Middle frontal gyrus (tissue), 1 donor: ENCODE results near the gene OR10T2.
"Not testable (repeated sequence)": the region's sequence is repeated elsewhere in the genome, so short reads cannot be mapped to it uniquely, and the experiment has no call there.

Experiments used
- DNase-seq: peaks from one replicate; pipeline ENCODE4 v3.0.0-alpha.2; 2015; ENCODE audit warnings: low spot score; ENCODE audit errors: extremely low spot score

Gene OR10T2

GRCh38 chr1:158398818-158399514 lies at the start of gene OR10T2:
Gene OR10T2, minus strand, starts transcription at chr1:158399466. Its CDS starts 0 bp downstream, at chr1:158399466.
- no peak for DNase-seq

- DNase-seq, result no peak
Observed at GRCh38 chr1:158445376-158445775, 46.1 kb upstream of the OR10T2 start.

GRCh38 chr1:158434741-158435140 lies 35.5 kb upstream of the OR10T2 start:
- DNase-seq, result no peak

- not testable (repeated sequence) for DNase-seq
Observed at GRCh38 chr1:158430163-158430562, 30.9 kb upstream of the OR10T2 start.

- DNase-seq, result no peak
Observed at GRCh38 chr1:158426137-158426536, 26.9 kb upstream of the OR10T2 start, which contains the start of gene OR10K2. Gene OR10K2, minus strand, starts transcription at chr1:158426237. Its CDS starts 5,371 bp downstream, at chr1:158420866.

GRCh38 chr1:158425027-158425426 lies 25.8 kb upstream of the OR10T2 start:
- DNase-seq, result no peak

GRCh38 chr1:158422212-158422611 lies 22.9 kb upstream of the OR10T2 start:
- DNase-seq, result no peak

GRCh38 chr1:158417586-158417985 lies 18.3 kb upstream of the OR10T2 start:
- DNase-seq, result no peak

GRCh38 chr1:158414651-158415345 lies 15.5 kb upstream of the OR10T2 start:
- no peak for DNase-seq

- DNase-seq, result no peak
Observed at GRCh38 chr1:158407092-158407491, 7.8 kb upstream of the OR10T2 start.

- DNase-seq, result no peak
Observed at GRCh38 chr1:158400871-158401270, 1.6 kb upstream of the OR10T2 start.

- no peak for DNase-seq
Observed at GRCh38 chr1:158396646-158397045, 2.6 kb downstream of the OR10T2 start.

- no peak for DNase-seq
Observed at GRCh38 chr1:158393476-158393875, 5.8 kb downstream of the OR10T2 start.

- no peak for DNase-seq
Observed at GRCh38 chr1:158391099-158391498, 8.2 kb downstream of the OR10T2 start.

- DNase-seq, result no peak
Observed at GRCh38 chr1:158390331-158390730, 8.9 kb downstream of the OR10T2 start.

GRCh38 chr1:158374860-158375259 lies 24.4 kb downstream of the OR10T2 start:
- no peak for DNase-seq

GRCh38 chr1:158374101-158374500 lies 25.2 kb downstream of the OR10T2 start:
- not testable (repeated sequence) for DNase-seq

GRCh38 chr1:158371188-158371953 lies 27.9 kb downstream of the OR10T2 start:
- DNase-seq, result no peak

- DNase-seq, result no peak
Observed at GRCh38 chr1:158366783-158367182, 32.5 kb downstream of the OR10T2 start.

- no peak for DNase-seq
Observed at GRCh38 chr1:158362941-158363340, 36.3 kb downstream of the OR10T2 start.

- no peak for DNase-seq
Observed at GRCh38 chr1:158362482-158362881, 36.8 kb downstream of the OR10T2 start.

- no peak for DNase-seq
Observed at GRCh38 chr1:158357441-158357840, 41.8 kb downstream of the OR10T2 start.
